Measurements from ENCODE around the gene CTCF.
A peak's percentile ranks its signal among the peaks of the same experiment; 100 is the strongest.

CTCF gene

DNA sequence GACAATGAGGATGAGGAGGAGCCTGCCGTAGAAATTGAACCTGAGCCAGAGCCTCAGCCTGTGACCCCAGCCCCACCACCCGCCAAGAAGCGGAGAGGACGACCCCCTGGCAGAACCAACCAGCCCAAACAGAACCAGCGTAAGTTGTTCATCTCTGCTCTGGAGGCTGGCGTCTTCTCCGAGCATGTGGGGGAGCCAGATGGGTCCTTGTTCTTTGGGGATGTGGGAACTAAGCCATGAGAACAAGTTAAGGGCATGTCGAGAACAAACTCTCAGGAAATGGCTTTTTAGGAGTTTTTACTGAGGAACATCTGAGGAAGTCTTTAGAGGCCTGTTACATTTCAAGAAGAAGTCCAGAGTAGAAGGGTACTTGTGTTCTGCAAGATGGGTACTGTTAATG lies 74.4 kb downstream of the CTCF start:
- H3K9ac ChIP-seq (ENCODE audit: low read depth in 1 of 2, low read length in 2 of 2) = no peak overlapping the region
- H3K27ac ChIP-seq (ENCODE audit: low read depth, low read length) = no peak overlapping the region
- no peaks in the 10 kb centered on the region for H3K4me1 ChIP-seq (ENCODE audit: control insufficient read depth in 1 of 2, insufficient read depth in 2 of 2, low read length in 2 of 2)
- peaks cover 32 to 60% of the 10 kb centered on the region in 2 donors for H3K36me3 ChIP-seq (ENCODE audit: control insufficient read depth in 1 of 2, insufficient read depth in 2 of 2, low read length in 2 of 2)
- H3K4me3 ChIP-seq (ENCODE audit: low read depth in 1 of 2, low read length in 2 of 2) = no peak overlapping the region
- no peaks in the 10 kb centered on the region for H3K9me3 ChIP-seq (ENCODE audit: control insufficient read depth in 1 of 2, low read length in 2 of 2)
- H3K27me3 ChIP-seq (ENCODE audit: control insufficient read depth in 1 of 2, insufficient read depth in 2 of 2, low read length in 2 of 2) = no peaks in the 10 kb centered on the region

DNA sequence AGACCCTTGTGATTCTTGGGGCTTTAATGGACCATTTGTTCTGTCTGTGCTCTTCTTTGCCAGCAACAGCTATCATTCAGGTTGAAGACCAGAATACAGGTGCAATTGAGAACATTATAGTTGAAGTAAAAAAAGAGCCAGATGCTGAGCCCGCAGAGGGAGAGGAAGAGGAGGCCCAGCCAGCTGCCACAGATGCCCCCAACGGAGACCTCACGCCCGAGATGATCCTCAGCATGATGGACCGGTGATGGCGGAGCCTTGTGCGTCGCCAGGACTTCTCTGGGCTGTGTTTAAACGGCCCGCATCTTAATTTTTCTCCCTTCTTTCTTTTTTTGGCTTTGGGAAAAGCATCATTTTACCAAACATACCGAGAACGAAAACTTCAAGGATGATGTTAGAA lies 75.3 kb downstream of the CTCF start:
- H3K4me1 ChIP-seq (ENCODE audit: control insufficient read depth in 1 of 2, insufficient read depth in 2 of 2, low read length in 2 of 2) = no peaks in the 10 kb centered on the region
- no peak overlapping the region for H3K4me3 ChIP-seq (ENCODE audit: low read depth in 1 of 2, low read length in 2 of 2)
- no peaks in the 10 kb centered on the region for H3K27me3 ChIP-seq (ENCODE audit: control insufficient read depth in 1 of 2, insufficient read depth in 2 of 2, low read length in 2 of 2)
- peaks cover 27 to 51% of the 10 kb centered on the region in 2 donors for H3K36me3 ChIP-seq (ENCODE audit: control insufficient read depth in 1 of 2, insufficient read depth in 2 of 2, low read length in 2 of 2)
- no peak overlapping the region for H3K9ac ChIP-seq (ENCODE audit: low read depth in 1 of 2, low read length in 2 of 2)
- H3K27ac ChIP-seq (ENCODE audit: low read depth, low read length) = no peak overlapping the region
- no peaks in the 10 kb centered on the region for H3K9me3 ChIP-seq (ENCODE audit: control insufficient read depth in 1 of 2, low read length in 2 of 2)

DNA sequence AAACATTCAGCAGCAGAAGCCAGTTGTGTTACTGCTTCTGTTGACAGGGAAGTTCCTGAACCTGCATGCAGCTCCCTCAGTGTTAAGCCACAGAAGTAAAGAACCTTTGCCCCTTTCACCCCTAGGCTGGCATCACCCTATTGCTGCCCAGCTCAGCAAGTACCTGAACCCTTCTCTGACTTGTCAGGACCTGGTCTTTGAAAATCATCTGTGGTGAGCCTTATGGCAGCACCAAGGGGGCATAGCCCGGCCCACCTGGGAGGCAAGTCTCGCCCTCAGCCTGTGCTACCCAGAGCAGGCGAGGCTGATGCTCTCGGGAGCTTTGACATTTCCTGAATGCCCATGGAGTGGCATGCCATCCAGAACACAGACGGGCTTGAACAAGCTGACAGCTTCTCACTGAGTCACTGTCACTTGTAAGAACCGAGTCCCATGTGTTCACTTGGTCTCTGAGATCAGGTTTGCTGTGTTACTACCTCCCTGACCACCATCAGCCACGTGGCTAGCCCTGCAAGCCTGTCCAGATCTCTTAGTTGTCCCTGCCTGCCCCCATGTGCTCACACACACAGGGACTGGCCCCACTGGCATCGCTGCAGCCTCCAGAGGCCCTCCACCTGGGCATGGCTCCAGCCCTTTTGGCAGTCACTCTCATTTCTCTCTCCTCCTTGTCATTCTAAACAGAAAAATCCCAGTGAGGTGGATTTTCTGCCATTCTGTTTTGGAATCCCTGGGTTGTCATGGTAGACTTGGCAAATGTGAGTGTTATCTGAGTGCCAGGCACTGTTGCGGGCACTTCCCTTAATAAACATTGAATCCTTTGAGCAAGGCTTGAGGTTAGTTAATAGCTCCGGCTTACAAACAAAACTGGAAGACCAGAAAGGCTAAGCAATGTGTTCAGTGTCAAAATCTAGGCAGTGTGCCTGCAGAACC lies 79.7 kb downstream of the CTCF start:
- Histone ChIP-seq H3K4me1 (ENCODE audit: control insufficient read depth in 1 of 2, insufficient read depth in 2 of 2, low read length in 2 of 2) (peaks cover 0 to 8% of the 10 kb centered on the region in 2 donors), H3K36me3 (ENCODE audit: control insufficient read depth in 1 of 2, insufficient read depth in 2 of 2, low read length in 2 of 2) (peaks cover 21 to 22% of the 10 kb centered on the region in 2 donors), H3K9me3 (ENCODE audit: control insufficient read depth in 1 of 2, low read length in 2 of 2) (no peaks in the 10 kb centered on the region), H3K27me3 (ENCODE audit: control insufficient read depth in 1 of 2, insufficient read depth in 2 of 2, low read length in 2 of 2) (peaks cover 16 to 18% of the 10 kb centered on the region in 2 donors), H3K4me3 (ENCODE audit: low read depth in 1 of 2, low read length in 2 of 2) (no peak overlapping the region), H3K27ac (ENCODE audit: low read depth, low read length) (no peak overlapping the region), H3K9ac (ENCODE audit: low read depth in 1 of 2, low read length in 2 of 2) (no peak overlapping the region)

DNA sequence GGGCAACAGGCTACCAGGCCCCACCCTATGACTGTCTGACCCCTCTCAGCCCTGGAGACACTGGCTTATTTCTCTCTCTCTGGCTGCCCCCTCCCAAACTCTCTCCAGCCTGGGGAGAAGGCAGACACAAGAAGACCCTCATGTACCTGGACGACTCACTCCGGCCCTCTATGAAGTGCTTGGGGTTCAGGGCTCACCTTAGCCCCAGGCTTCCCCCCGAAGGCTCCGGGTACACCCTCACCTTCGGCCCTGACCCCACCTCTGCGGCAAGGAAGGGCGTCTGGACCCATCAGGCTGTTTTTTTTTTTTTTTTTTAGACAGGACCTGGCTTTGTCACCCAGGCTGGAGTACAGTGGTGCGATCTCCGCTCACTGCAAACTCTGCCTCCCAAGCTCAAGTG lies 81.7 kb downstream of the CTCF start:
- H3K27ac ChIP-seq (ENCODE audit: low read depth, low read length) = no peak overlapping the region
- H3K4me3 ChIP-seq (ENCODE audit: low read depth in 1 of 2, low read length in 2 of 2) = no peak overlapping the region
- no peak overlapping the region for H3K9ac ChIP-seq (ENCODE audit: low read depth in 1 of 2, low read length in 2 of 2)
- H3K4me1 ChIP-seq (ENCODE audit: control insufficient read depth in 1 of 2, insufficient read depth in 2 of 2, low read length in 2 of 2) = peaks cover 0 to 8% of the 10 kb centered on the region in 2 donors
- H3K9me3 ChIP-seq (ENCODE audit: control insufficient read depth in 1 of 2, low read length in 2 of 2) = no peaks in the 10 kb centered on the region
- peaks cover 27 to 29% of the 10 kb centered on the region in 2 donors for H3K27me3 ChIP-seq (ENCODE audit: control insufficient read depth in 1 of 2, insufficient read depth in 2 of 2, low read length in 2 of 2)
- peaks cover 1 to 3% of the 10 kb centered on the region in 2 donors for H3K36me3 ChIP-seq (ENCODE audit: control insufficient read depth in 1 of 2, insufficient read depth in 2 of 2, low read length in 2 of 2)

DNA sequence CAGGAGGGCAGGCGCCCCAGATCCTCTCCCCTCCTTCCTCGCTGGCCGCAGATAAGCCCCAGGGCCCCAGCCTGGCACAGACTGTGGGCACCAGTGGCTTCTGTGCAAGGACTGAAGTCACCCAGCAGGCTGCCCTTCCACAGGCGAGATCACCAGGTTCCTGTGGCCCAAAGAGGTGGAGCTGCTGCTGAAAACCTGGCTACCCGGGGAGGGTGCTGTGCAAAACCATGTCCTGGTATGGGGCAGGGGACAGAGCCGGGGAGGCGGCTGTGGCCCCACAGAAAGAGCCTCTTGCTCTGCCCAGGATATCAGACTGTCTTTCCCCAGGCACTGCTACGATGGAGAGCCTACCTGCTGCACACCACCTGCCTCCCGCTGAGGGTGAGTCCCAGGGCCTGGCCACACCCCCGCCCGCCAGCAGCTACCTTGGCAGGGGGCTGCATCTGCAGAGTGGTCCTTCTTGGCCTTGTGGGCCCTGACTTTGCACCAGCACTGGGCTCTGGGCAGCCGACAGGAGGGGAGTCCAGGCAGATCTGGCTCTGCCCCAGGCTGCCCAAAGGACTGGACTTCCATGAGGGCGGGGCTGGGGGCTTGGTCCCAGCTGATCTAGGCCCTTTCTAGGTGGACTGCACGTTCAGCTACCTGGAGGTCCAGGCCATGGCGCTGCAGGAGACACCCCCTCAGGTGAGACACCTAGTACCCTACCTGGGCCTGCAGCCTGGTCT lies 83.2 kb downstream of the CTCF start:
- peaks cover 0 to 4% of the 10 kb centered on the region in 2 donors for H3K36me3 ChIP-seq (ENCODE audit: control insufficient read depth in 1 of 2, insufficient read depth in 2 of 2, low read length in 2 of 2)
- peak overlapping the region; percentile 32 to 37 for H3K9ac ChIP-seq (ENCODE audit: low read depth in 1 of 2, low read length in 2 of 2)
- no peaks in the 10 kb centered on the region for H3K9me3 ChIP-seq (ENCODE audit: control insufficient read depth in 1 of 2, low read length in 2 of 2)
- H3K4me3 ChIP-seq (ENCODE audit: low read depth in 1 of 2, low read length in 2 of 2) = peak overlapping the region; percentile 19 to 59
- H3K4me1 ChIP-seq (ENCODE audit: control insufficient read depth in 1 of 2, insufficient read depth in 2 of 2, low read length in 2 of 2) = peaks cover 0 to 12% of the 10 kb centered on the region in 2 donors
- peaks cover 38 to 40% of the 10 kb centered on the region in 2 donors for H3K27me3 ChIP-seq (ENCODE audit: control insufficient read depth in 1 of 2, insufficient read depth in 2 of 2, low read length in 2 of 2)
- no peak overlapping the region for H3K27ac ChIP-seq (ENCODE audit: low read depth, low read length)

DNA sequence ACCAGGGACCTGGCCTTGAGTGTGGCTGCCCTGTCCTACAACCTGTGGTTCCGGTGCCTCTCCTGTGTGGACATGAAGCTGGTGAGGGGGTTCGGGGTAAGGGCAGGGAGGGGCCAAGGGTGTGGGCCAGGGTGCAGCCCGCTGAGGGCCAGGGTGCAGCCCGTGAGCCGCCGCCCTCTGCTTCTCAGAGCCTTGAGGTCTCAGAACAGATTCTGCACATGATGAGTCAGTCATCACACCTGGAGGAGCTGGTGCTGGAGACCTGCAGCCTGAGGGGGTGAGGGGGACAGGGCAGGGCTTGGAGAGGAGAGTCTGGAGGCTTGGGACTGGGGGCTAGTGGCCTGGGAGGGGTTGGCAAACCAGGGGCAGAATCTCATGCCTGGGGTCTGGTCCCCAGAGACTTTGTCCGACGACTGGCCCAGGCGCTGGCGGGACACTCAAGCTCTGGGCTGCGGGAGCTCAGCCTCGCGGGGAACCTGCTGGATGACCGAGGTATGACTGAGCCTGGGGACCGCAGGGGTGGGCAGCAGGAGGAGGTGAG lies 84.9 kb downstream of the CTCF start:
- H3K27me3 ChIP-seq (ENCODE audit: control insufficient read depth in 1 of 2, insufficient read depth in 2 of 2, low read length in 2 of 2) = peaks cover 54% of the 10 kb centered on the region in 2 donors
- no peak overlapping the region for H3K27ac ChIP-seq (ENCODE audit: low read depth, low read length)
- peaks cover 0 to 12% of the 10 kb centered on the region in 2 donors for H3K4me1 ChIP-seq (ENCODE audit: control insufficient read depth in 1 of 2, insufficient read depth in 2 of 2, low read length in 2 of 2)
- H3K4me3 ChIP-seq (ENCODE audit: low read depth in 1 of 2, low read length in 2 of 2) = no peak overlapping the region
- H3K9me3 ChIP-seq (ENCODE audit: control insufficient read depth in 1 of 2, low read length in 2 of 2) = no peaks in the 10 kb centered on the region
- peaks cover 0 to 4% of the 10 kb centered on the region in 2 donors for H3K36me3 ChIP-seq (ENCODE audit: control insufficient read depth in 1 of 2, insufficient read depth in 2 of 2, low read length in 2 of 2)
- no peak overlapping the region for H3K9ac ChIP-seq (ENCODE audit: low read depth in 1 of 2, low read length in 2 of 2)

DNA sequence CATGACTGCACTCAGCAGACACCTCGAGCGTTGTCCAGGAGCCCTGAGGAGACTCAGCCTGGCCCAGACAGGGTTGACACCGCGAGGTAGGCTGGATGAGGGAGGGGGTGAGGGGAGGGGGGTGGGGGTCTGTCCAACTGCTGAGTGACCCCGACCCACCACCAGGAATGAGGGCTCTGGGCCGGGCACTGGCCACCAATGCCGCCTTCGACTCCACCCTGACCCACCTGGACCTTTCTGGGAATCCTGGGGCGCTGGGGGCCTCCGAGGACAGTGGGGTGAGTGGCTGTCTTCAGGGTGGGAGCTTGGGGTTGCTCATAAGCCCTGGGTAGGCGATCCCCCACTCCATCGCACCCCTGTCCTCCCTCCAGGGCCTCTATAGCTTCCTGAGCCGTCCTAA lies 85.4 kb downstream of the CTCF start:
- peaks cover 54 to 57% of the 10 kb centered on the region in 2 donors for H3K27me3 ChIP-seq (ENCODE audit: control insufficient read depth in 1 of 2, insufficient read depth in 2 of 2, low read length in 2 of 2)

DNA sequence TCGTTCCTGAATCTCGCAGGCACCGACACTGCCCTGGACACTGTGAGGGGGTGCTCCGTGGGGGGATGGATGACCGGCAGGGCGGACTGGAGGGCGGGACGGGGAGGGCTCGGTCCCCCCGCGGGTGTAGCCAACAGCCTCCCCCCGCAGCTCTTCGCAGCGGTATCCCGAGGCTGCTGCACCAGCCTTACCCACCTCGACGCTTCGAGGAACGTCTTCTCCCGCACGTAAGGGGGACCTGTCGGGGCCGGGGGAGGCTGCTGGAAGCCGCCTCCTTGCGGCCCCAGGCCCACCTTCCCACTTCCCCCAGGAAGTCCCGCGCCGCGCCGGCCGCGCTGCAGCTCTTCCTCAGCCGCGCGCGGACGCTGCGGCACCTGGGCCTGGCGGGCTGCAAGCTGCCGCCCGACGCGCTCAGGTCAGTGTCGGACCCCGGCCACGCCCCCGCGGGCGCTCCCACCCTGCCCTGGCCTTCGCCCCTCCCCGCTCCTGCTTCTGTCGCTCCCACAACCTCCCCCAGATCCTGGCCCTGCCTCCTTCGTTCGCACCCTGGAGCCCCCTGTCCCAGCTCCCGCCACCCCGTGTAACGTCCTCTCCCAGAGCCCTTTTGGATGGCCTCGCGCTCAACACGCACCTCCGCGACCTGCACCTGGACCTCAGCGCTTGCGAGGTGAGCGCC lies 85.9 kb downstream of the CTCF start:
- H3K4me1 ChIP-seq (ENCODE audit: control insufficient read depth in 1 of 2, insufficient read depth in 2 of 2, low read length in 2 of 2) = peaks cover 0 to 13% of the 10 kb centered on the region in 2 donors
- no peak overlapping the region for H3K9ac ChIP-seq (ENCODE audit: low read depth in 1 of 2, low read length in 2 of 2)
- H3K9me3 ChIP-seq (ENCODE audit: control insufficient read depth in 1 of 2, low read length in 2 of 2) = no peaks in the 10 kb centered on the region
- no peak overlapping the region for H3K27ac ChIP-seq (ENCODE audit: low read depth, low read length)
- peaks cover 55 to 57% of the 10 kb centered on the region in 2 donors for H3K27me3 ChIP-seq (ENCODE audit: control insufficient read depth in 1 of 2, insufficient read depth in 2 of 2, low read length in 2 of 2)
- no peak overlapping the region for H3K4me3 ChIP-seq (ENCODE audit: low read depth in 1 of 2, low read length in 2 of 2)
- peaks cover 0 to 4% of the 10 kb centered on the region in 2 donors for H3K36me3 ChIP-seq (ENCODE audit: control insufficient read depth in 1 of 2, insufficient read depth in 2 of 2, low read length in 2 of 2)

More for the DNA sequence above, 85.4 kb downstream of the CTCF start:
- peaks cover 0 to 12% of the 10 kb centered on the region in 2 donors for H3K4me1 ChIP-seq (ENCODE audit: control insufficient read depth in 1 of 2, insufficient read depth in 2 of 2, low read length in 2 of 2)
- H3K27ac ChIP-seq (ENCODE audit: low read depth, low read length) = no peak overlapping the region
- peaks cover 0 to 4% of the 10 kb centered on the region in 2 donors for H3K36me3 ChIP-seq (ENCODE audit: control insufficient read depth in 1 of 2, insufficient read depth in 2 of 2, low read length in 2 of 2)
- H3K9ac ChIP-seq (ENCODE audit: low read depth in 1 of 2, low read length in 2 of 2) = no peak overlapping the region
- no peak overlapping the region for H3K4me3 ChIP-seq (ENCODE audit: low read depth in 1 of 2, low read length in 2 of 2)
- no peaks in the 10 kb centered on the region for H3K9me3 ChIP-seq (ENCODE audit: control insufficient read depth in 1 of 2, low read length in 2 of 2)

DNA sequence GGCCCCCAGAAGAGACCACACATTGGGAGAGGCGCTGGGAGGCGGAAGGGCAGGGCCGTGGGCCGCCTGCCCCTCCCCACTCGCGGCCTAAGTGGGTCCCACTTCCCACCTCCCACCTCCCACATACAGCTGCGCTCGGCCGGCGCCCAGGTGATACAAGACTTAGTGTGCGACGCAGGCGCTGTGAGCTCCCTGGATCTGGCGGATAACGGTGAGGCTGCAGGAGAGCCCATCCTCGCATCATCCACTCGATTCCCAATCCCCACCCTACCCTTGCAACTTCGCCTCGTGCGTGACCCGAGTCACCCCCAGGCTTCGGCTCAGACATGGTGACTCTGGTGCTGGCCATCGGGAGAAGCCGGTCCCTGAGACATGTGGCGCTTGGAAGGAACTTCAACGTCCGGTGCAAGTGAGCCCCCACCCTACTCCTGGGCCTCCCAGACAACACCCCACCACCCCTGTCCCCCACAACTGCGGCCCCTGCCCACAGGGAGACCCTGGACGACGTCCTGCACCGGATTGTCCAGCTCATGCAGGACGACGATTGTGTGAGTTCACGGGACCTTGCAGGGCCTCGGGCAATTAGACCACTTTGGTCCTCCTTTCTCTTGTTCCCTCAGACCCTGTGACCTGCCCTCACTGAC lies 86.6 kb downstream of the CTCF start:
- no peaks in the 10 kb centered on the region for H3K9me3 ChIP-seq (ENCODE audit: control insufficient read depth in 1 of 2, low read length in 2 of 2)
- peaks cover 0 to 4% of the 10 kb centered on the region in 2 donors for H3K36me3 ChIP-seq (ENCODE audit: control insufficient read depth in 1 of 2, insufficient read depth in 2 of 2, low read length in 2 of 2)
- H3K9ac ChIP-seq (ENCODE audit: low read depth in 1 of 2, low read length in 2 of 2) = no peak overlapping the region
- peaks cover 59 to 61% of the 10 kb centered on the region in 2 donors for H3K27me3 ChIP-seq (ENCODE audit: control insufficient read depth in 1 of 2, insufficient read depth in 2 of 2, low read length in 2 of 2)
- H3K4me3 ChIP-seq (ENCODE audit: low read depth in 1 of 2, low read length in 2 of 2) = no peak overlapping the region
- H3K27ac ChIP-seq (ENCODE audit: low read depth, low read length) = no peak overlapping the region
- peaks cover 0 to 14% of the 10 kb centered on the region in 2 donors for H3K4me1 ChIP-seq (ENCODE audit: control insufficient read depth in 1 of 2, insufficient read depth in 2 of 2, low read length in 2 of 2)
